CD8-positive, alpha-beta memory T cell (primary cell): Measurements from ENCODE around the gene PAN3. TPM values are rescaled to one million over a fixed set of nuclear protein-coding genes. Genes with fewer than 3 reads are reported as not detected.
"Not testable (repeated sequence)": the region's sequence is repeated elsewhere in the genome, so short reads cannot be mapped to it uniquely, and the experiment has no call there.

Source experiments
- CTCF ChIA-PET: fragments of 350-600 bp; sonication (Branson Sonifier 250); formaldehyde crosslinking; loops from one replicate; lab custom pipeline; 2021; ENCODE audit warnings: antibody characterized with exemption; lab: Charles Lee
- POLR2A ChIA-PET: fragments of 350-600 bp; sonication (Branson Sonifier 250); formaldehyde crosslinking; loops from one replicate; lab custom pipeline; 2021; ENCODE audit warnings: antibody characterized with exemption; lab: Charles Lee
- DNase-seq, 5 donors: peaks; one replicate each; pipeline versions ENCODE4 v3.0.0 to v3.0.0-alpha.2; 2020 to 2022; ENCODE audit warnings: mixed read lengths in 1 of 5
- H3K27ac ChIP-seq: one replicate; pipeline ENCODE4 v1.7.0; 2013; ENCODE audit warnings: low read depth, mild to moderate bottlenecking, low read length, moderate library complexity
- H3K27me3 ChIP-seq: 2 replicates; pipeline ENCODE4 v1.7.0; 2013; ENCODE audit warnings: low read length, mild to moderate bottlenecking; ENCODE audit not compliant: insufficient read depth, poor library complexity, severe bottlenecking
- H3K36me3 ChIP-seq: 2 replicates; pipeline ENCODE4 v1.7.0; 2013; ENCODE audit warnings: mild to moderate bottlenecking, low read length, moderate library complexity; ENCODE audit not compliant: insufficient read depth
- H3K4me1 ChIP-seq: 2 replicates; pipeline ENCODE4 v1.7.0; 2013; ENCODE audit warnings: mild to moderate bottlenecking, low read length, moderate library complexity; ENCODE audit not compliant: insufficient read depth
- H3K4me3 ChIP-seq: 2 replicates; pipeline ENCODE4 v1.7.0; 2013; ENCODE audit warnings: mild to moderate bottlenecking, low read length
- H3K9me3 ChIP-seq: 2 replicates; pipeline ENCODE4 v1.7.0; 2013; ENCODE audit warnings: mild to moderate bottlenecking, low read length
- H3K27ac Mint-ChIP-seq, 8 donors: one replicate each; pipeline ENCODE4 v1.8.0; 2020 to 2021; ENCODE audit warnings: mixed read lengths in 8 of 8, mild to moderate bottlenecking in 6 of 8, inconsistent platforms in 3 of 8, moderate library complexity in 3 of 8
- H3K27me3 Mint-ChIP-seq, 2 donors: one replicate each; pipeline ENCODE4 v1.8.0; 2020 to 2021; ENCODE audit warnings: mixed read lengths in 2 of 2, mild to moderate bottlenecking in 1 of 2, moderate library complexity in 1 of 2
- H3K36me3 Mint-ChIP-seq, 3 donors: one replicate each; pipeline ENCODE4 v1.8.0; 2020 to 2021; ENCODE audit warnings: mixed read lengths in 3 of 3, inconsistent platforms in 1 of 3, mild to moderate bottlenecking in 1 of 3
- H3K4me1 Mint-ChIP-seq, 3 donors: one replicate each; pipeline ENCODE4 v1.8.0; 2020 to 2021; ENCODE audit warnings: mixed read lengths in 3 of 3, inconsistent platforms in 1 of 3, mild to moderate bottlenecking in 1 of 3
- H3K4me3 Mint-ChIP-seq, 7 donors: one replicate each; pipeline ENCODE4 v1.8.0; 2020 to 2021; ENCODE audit warnings: mixed read lengths in 7 of 7, mild to moderate bottlenecking in 6 of 7, moderate library complexity in 4 of 7, inconsistent platforms in 2 of 7
- H3K9me3 Mint-ChIP-seq, 5 donors: one replicate each; pipeline ENCODE4 v1.8.0; 2020 to 2022; ENCODE audit warnings: mixed read lengths in 5 of 5, mild to moderate bottlenecking in 3 of 5, moderate library complexity in 2 of 5, inconsistent platforms in 1 of 5
- polyA plus RNA-seq: library from polyadenylated mRNA; unstranded; fragments of 300-500 nt; fragmentation: Illumina TruSeq; gene quantifications from one replicate; pipeline ENCODE4 v1.2.3, GENCODE V29; 2021
- total RNA-seq, 2 experiments: library from RNA; stranded (reverse); gene quantifications; one replicate each; pipeline ENCODE4 v1.2.3, GENCODE V29; 2021

The PAN3 gene
- total and polyA plus RNA-seq, 3 experiments from 2014 or later, result 5.3 to 33.3 (median 33.1) TPM

DNA sequence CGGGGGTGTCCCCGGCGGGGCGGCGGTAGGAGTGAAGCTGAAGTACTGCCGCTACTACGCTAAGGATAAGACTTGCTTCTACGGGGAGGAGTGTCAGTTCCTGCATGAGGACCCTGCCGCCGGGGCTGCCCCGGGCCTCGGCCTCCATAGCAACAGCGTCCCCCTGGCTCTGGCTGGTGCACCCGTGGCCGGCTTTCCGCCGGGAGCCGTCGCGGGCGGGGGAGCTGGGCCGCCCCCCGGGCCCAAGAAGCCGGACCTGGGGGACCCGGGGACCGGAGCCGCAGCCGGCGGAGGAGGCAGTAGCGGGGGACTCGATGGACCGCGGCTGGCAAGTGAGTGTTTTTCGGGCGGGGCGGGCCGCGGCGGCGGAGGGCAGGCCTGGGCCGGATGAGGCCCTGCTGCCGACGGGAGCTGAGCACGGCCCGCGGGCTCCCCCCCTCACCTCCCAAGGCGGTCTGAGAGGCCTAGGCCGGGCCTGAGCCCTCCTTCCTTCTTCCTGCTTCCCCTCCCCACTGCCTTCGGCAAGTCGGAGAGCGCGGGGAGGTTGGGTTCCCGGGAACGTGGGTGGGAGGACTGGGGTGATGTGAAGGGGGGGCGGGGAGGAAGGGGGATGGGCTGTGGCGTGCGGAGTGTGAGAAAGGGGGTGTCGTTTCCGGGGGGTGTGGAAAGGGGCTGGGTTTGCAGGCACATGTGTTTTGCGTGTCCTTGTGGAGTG, 568 bp downstream of the PAN3 start:
- Mint-ChIP-seq H3K27ac (peak overlapping the region; percentile 83 to 98 (median 94)), H3K27me3 (peaks cover 0 to 4% of the 10 kb centered on the region in 2 donors), H3K9me3 (no peaks in the 10 kb centered on the region), H3K4me3 (peak overlapping the region; percentile 92 to 98 (median 93)), H3K4me1 (peaks cover 48 to 62% (median 59%) of the 10 kb centered on the region in 3 donors), H3K36me3 (peaks cover 0 to 11% (median 0%) of the 10 kb centered on the region in 3 donors)
- POLR2A ChIA-PET, result interaction anchor here (1.0 to 1.9 kb wide), 3 partner anchors 520 to 713 kb away, joined by 4 to 8 read pairs (median 7); partner anchors contain the start of gene POMP
- H3K27me3 ChIP-seq, result no peaks in the 10 kb centered on the region
- CTCF ChIA-PET, result no interaction called here
- H3K36me3 ChIP-seq, result no peaks in the 10 kb centered on the region
- peak overlapping the region; percentile 81 for H3K4me3 ChIP-seq
- H3K27ac ChIP-seq, result peak overlapping the region; percentile 88
- H3K4me1 ChIP-seq, result peaks cover 42% of the 10 kb centered on the region
- no peaks in the 10 kb centered on the region for H3K9me3 ChIP-seq
- peak; percentile 78 to 93 (median 84) for DNase-seq

DNA sequence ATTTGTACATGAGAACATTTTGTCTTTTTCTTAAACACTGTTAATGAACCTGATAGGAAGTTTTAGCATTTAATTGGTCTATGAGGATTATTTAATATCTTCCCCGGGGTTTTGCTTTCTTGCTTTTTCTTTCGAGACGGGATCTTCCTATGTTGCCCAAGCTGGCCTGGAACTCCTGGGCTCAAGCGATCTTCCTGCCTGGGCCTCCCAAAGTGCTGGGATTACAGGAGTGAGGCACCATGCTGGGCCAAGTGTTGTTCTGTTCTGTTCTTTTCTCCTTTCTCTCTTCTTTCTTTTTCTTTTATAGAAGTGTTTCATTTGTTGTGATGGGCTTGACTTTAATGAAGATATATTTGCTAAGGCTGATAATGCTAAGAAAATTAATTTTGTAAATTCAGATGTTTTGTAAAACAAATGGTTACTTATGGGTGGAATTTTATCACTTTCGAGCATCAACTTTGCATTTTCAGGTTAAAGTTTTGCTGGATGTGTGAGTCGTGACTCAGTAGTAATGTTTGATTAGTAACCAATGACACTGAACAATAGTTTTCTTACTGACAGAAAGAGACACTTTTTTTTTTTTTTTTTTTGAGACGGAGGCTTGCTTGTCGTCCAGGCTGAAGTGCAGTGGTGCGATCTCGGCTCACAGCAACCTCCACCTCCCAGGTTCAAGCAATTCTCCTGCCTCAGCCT, 2.2 kb downstream of the PAN3 start:
- CTCF ChIA-PET, result interaction anchor here (0.6 kb wide), 1 partner anchor 17 kb away, joined by 3 read pairs; no protein-coding TSS in a partner anchor

DNA sequence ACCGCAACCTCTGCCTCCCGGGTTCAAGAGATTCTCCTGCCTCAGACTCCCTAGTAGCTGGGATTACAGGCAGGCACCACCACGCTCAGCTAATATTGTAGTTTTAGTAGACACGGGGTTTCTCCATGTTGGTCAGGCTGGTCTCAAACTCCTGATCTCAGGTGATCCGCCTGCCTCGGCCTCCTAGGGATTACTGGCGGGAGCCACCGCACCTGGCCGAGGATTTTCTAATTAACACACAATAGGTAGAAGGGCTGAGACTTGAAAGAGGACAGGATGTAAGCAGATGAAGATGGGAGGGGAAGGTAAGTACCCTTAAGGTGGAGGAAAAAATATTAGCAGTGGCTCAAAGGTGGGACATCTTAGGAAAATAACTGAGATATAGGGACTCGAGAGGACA, 3.2 kb downstream of the PAN3 start:
- H3K9me3 Mint-ChIP-seq, POLR2A ChIA-PET, H3K27me3 ChIP-seq, DNase-seq, H3K36me3 ChIP-seq, H3K9me3 ChIP-seq, H3K27ac ChIP-seq, H3K27me3 Mint-ChIP-seq: not testable (repeated sequence)
- peak overlapping the region; percentile 32 to 77 (median 73) for H3K4me3 Mint-ChIP-seq
- peaks cover 43% of the 10 kb centered on the region for H3K4me1 ChIP-seq
- peaks cover 56 to 73% (median 66%) of the 10 kb centered on the region in 3 donors for H3K4me1 Mint-ChIP-seq
- CTCF ChIA-PET, result interaction anchor here (0.7 kb wide), 1 partner anchor 1933 kb away, joined by 3 read pairs; no protein-coding TSS in a partner anchor
- peaks cover 0 to 22% (median 0%) of the 10 kb centered on the region in 3 donors for H3K36me3 Mint-ChIP-seq
- peak overlapping the region; percentile 4 to 93 (median 35) for H3K27ac Mint-ChIP-seq
- H3K4me3 ChIP-seq, result peak overlapping the region; percentile 16

More for the DNA sequence above, 2.2 kb downstream of the PAN3 start:
- Mint-ChIP-seq H3K4me3 (peak overlapping the region; percentile 92 to 98 (median 93)), H3K27ac (peak overlapping the region in 7 of 8 donors; percentile 90 to 98 (median 95)), H3K36me3 (peaks cover 0 to 17% (median 0%) of the 10 kb centered on the region in 3 donors), H3K4me1 (peaks cover 51 to 71% (median 65%) of the 10 kb centered on the region in 3 donors), H3K9me3 (no peaks in the 10 kb centered on the region), H3K27me3 (peaks cover 0 to 4% of the 10 kb centered on the region in 2 donors)
- POLR2A ChIA-PET, result no interaction called here
- H3K36me3 ChIP-seq, result no peaks in the 10 kb centered on the region
- peak overlapping the region; percentile 88 for H3K27ac ChIP-seq
- H3K27me3 ChIP-seq, result no peaks in the 10 kb centered on the region
- H3K9me3 ChIP-seq, result no peaks in the 10 kb centered on the region
- DNase-seq, result no peak
- peaks cover 42% of the 10 kb centered on the region for H3K4me1 ChIP-seq
- peak overlapping the region; percentile 81 for H3K4me3 ChIP-seq

DNA sequence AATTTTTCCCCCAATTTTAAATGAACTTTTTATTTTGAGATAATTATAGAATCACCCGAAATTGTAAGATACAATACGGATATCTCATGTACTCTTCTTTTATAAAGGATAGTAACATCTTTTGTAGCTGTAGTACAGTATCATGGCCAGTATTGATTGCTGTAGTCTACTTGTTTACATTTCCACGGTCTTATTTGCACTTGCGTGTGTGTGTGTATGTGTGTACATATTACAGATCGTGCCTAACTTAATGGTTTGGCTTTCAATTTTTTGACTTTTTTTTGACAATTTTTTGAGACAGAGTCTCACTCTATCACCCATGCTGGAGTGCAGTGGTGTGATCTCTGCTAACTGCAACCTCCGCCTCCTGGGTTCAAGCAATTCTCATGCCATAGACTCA, 6.7 kb downstream of the PAN3 start:
- H3K27ac ChIP-seq, result no peak overlapping the region
- peaks cover 0 to 29% (median 2%) of the 10 kb centered on the region in 3 donors for H3K36me3 Mint-ChIP-seq
- H3K4me3 ChIP-seq, result no peak overlapping the region
- H3K4me3 Mint-ChIP-seq, result no peak overlapping the region
- H3K27me3 Mint-ChIP-seq, result peaks cover 0 to 2% of the 10 kb centered on the region in 2 donors
- DNase-seq, result no peak
- peaks cover 65 to 87% (median 79%) of the 10 kb centered on the region in 3 donors for H3K4me1 Mint-ChIP-seq
- ChIA-PET POLR2A (interaction anchor here (0.6 kb wide), 1 partner anchor 158 kb away, joined by 3 read pairs; no protein-coding TSS in a partner anchor), CTCF (no interaction called here)
- no peaks in the 10 kb centered on the region for H3K36me3 ChIP-seq
- no peaks in the 10 kb centered on the region for H3K9me3 Mint-ChIP-seq
- no peaks in the 10 kb centered on the region for H3K9me3 ChIP-seq
- H3K27me3 ChIP-seq, result no peaks in the 10 kb centered on the region
- H3K27ac Mint-ChIP-seq, result no peak overlapping the region
- H3K4me1 ChIP-seq, result peaks cover 59% of the 10 kb centered on the region

DNA sequence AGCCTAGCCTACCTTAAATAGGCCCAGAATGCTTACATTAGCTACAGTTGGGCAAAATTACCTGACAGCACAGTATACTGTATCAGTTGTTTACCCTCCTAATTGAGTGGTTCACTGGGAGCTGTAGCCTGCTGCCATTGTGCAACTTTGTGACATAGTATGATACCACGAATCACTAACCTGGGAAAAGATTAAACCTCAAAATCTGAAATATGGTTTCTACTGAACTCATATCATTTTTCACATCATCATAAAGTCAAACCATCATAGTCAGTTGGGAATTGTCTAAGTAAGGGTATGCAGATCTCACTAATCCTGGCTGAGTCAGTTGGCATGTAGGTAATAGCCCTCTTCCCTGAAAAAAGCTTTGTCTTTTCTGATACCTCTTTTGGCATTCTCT, 9.2 kb downstream of the PAN3 start:
- POLR2A ChIA-PET, result interaction anchor here (1.0 kb wide), 1 partner anchor 8 kb away, joined by 3 read pairs; no protein-coding TSS in a partner anchor
- H3K4me3 Mint-ChIP-seq, result peak overlapping the region in 1 of 7 donors; percentile 8
- no peak for DNase-seq

DNA sequence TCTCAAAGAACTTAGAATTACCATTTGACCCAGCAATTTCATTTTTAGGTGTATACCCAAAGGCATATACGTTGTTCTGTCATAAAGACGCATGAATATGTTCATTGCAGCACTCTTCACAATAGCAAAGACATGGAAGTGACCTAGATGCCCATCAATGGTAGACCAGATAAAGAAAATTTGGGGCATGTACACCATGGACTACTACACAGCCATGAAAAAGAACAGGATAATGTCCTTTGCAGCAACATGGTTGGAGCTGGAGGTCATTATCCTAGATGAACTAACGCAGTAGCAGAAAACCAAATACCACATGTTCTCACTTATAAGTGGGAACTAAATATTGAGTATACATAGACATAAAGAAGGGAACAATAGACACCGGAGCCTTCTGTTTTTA, 20.7 kb downstream of the PAN3 start:
- H3K36me3 ChIP-seq, result no peaks in the 10 kb centered on the region
- ChIA-PET CTCF (no interaction called here), POLR2A (no interaction called here)
- Mint-ChIP-seq H3K9me3 (peaks cover 0 to 4% (median 3%) of the 10 kb centered on the region in 5 donors), H3K4me1 (peaks cover 54 to 79% (median 78%) of the 10 kb centered on the region in 3 donors), H3K36me3 (peaks cover 14 to 21% (median 20%) of the 10 kb centered on the region in 3 donors), H3K27ac (no peak overlapping the region), H3K4me3 (no peak overlapping the region), H3K27me3 (peaks cover 0 to 2% of the 10 kb centered on the region in 2 donors)
- no peaks in the 10 kb centered on the region for H3K9me3 ChIP-seq
- no peaks in the 10 kb centered on the region for H3K27me3 ChIP-seq
- H3K4me1 ChIP-seq, result peaks cover 20% of the 10 kb centered on the region
- no peak overlapping the region for H3K27ac ChIP-seq
- no peak for DNase-seq
- H3K4me3 ChIP-seq, result no peak overlapping the region

More for the DNA sequence above, 9.2 kb downstream of the PAN3 start:
- CTCF ChIA-PET, result no interaction called here
- peaks cover 58 to 86% (median 80%) of the 10 kb centered on the region in 3 donors for H3K4me1 Mint-ChIP-seq
- H3K36me3 Mint-ChIP-seq, result peaks cover 0 to 31% (median 5%) of the 10 kb centered on the region in 3 donors
- no peaks in the 10 kb centered on the region for H3K9me3 ChIP-seq
- H3K27me3 ChIP-seq, result no peaks in the 10 kb centered on the region
- H3K9me3 Mint-ChIP-seq, result no peaks in the 10 kb centered on the region
- H3K4me1 ChIP-seq, result peaks cover 51% of the 10 kb centered on the region
- H3K27ac Mint-ChIP-seq, result peak overlapping the region in 1 of 8 donors; percentile 27
- H3K36me3 ChIP-seq, result no peaks in the 10 kb centered on the region
- no peak overlapping the region for H3K27ac ChIP-seq
- H3K4me3 ChIP-seq, result no peak overlapping the region
- no peaks in the 10 kb centered on the region for H3K27me3 Mint-ChIP-seq

DNA sequence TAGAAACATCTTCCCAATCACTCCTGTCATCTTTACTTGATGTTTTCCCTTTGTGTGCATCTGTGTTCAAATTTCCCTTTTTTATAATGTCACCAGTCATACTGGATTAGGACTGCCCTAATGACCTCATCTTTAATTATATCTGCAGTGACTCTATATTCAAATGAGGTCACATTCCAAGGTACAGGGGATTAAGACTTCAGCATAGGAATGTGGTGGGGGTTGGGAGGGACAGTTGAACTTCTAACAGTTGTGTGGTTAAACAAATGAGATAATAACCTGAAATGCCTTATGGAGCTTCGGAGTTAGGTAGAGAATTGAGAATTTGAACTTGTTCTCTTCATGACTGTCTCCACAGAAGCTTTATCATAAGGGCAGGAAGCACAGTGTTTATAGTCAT, 23.0 kb downstream of the PAN3 start:
- ChIA-PET CTCF (no interaction called here), POLR2A (no interaction called here)
- H3K9me3 ChIP-seq, result no peaks in the 10 kb centered on the region
- Mint-ChIP-seq H3K27me3 (no peaks in the 10 kb centered on the region), H3K9me3 (peaks cover 0 to 4% (median 3%) of the 10 kb centered on the region in 5 donors), H3K27ac (peak overlapping the region in 3 of 8 donors; percentile 22 to 68 (median 36)), H3K4me3 (peak overlapping the region in 2 of 7 donors; percentile 5 to 41), H3K4me1 (peaks cover 61 to 88% (median 88%) of the 10 kb centered on the region in 3 donors), H3K36me3 (peaks cover 13 to 19% (median 16%) of the 10 kb centered on the region in 3 donors)
- H3K27ac ChIP-seq, result no peak overlapping the region
- peaks cover 23% of the 10 kb centered on the region for H3K4me1 ChIP-seq
- DNase-seq, result no peak
- H3K4me3 ChIP-seq, result no peak overlapping the region
- H3K27me3 ChIP-seq, result no peaks in the 10 kb centered on the region
- no peaks in the 10 kb centered on the region for H3K36me3 ChIP-seq
